Heart left ventricle (tissue), 13 donors: ENCODE results near the gene LSM14A.

ENCODE experiments used
- CTCF ChIP-seq, 12 donors: fragments of 200-600 bp; sonication (generic) in 4 of 12; IDR thresholded peaks; one replicate each; pipeline versions ENCODE4 v1.5.0 to v1.8.0; 2018 to 2022; ENCODE audit warnings: antibody characterized with exemption in 12 of 12, mild to moderate bottlenecking in 5 of 12
- POLR2A ChIP-seq, 2 donors: fragments of 450-650 bp; IDR thresholded peaks; one replicate each; pipeline ENCODE4 v1.6.1; 2017; ENCODE audit warnings: antibody characterized with exemption in 2 of 2, mild to moderate bottlenecking in 2 of 2, moderate library complexity in 2 of 2
- donor health status: ischemic (EF 13 %, LVEDD 7.1; RV severe dilation, severe dysfunction).
- donor health status: DM: no; HTN: yes; CAD: no.
- donor health status: DM: no; HTN: no; CAD: no.
- donor health status: ischemic (EF 25% LVEDD 6.9; RV normal size, moderate dysfunction).
- donor health status: ischemic (EF 25% LVEDD 5.7; RV mildly dilated, moderate dysfunction).
- donor health status: ischemic (EF 35%, LVEDD 5.7; RV mildly dilated, moderate dysfunction).
- donor health status: nonischemic (EF 11% LVEDD 7.7; RV severe dilation, severe dysfunction).
- donor health status: DM: yes; HTN: yes; CAD: no.
- donor health status: PGD.
- donor health status: ischemic (EF 29% LVEDD 5.4; RV normal size, mild dysfunction).
- donor health status: nonischemic (EF 23%, LVEDD 6.1; RV moderate dilation, normal function).

- TF ChIP-seq CTCF (IDR thresholded peaks at IDR 0.05) (no peak), POLR2A (IDR thresholded peaks at IDR 0.05) (no peak)
Observed at GRCh38 chr19:34171539-34171876, 796 bp upstream of the LSM14A start.
